ENCODE measurements around the gene PLA1A.
"Not testable (repeated sequence)": the region's sequence is repeated elsewhere in the genome, so short reads cannot be mapped to it uniquely, and the experiment has no call there.

The PLA1A gene

DNA sequence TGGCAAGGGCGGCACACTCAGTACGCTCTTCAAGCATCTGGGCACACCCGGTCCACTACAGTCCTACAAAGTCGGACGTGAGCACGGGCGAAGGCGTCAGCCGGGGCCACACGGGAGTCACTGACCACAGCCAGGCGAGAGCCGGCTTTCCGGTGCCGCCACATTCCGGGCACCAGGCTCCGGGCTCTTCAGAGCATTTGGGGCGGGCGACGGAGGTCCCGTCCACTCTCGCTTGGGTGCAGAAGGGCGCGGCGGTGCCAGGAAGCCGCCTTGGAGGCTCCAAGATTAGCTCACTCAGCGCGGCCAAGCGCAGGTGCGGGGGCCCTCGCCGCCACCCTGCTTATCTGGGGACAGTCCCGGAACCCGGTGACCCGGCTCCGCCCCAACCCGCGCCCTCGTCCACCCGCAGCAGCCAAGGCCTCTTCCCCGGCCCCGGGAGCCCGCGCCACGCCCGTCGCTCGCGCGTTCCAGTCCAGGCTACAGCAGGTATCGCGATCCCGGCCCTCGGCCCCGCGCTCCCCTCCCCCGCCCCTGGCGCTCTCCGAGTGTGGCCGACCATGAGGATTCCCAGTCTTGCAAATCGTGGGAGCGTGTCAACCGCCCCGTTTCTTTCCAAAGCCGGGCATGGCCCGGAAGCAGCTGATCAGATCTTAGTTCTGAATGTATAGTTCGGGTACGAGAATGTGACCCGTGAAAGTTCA lies 18.2 kb upstream of the PLA1A start, which contains the start of gene ADPRH:
Gene ADPRH, plus strand, starts transcription at position 127 of the 701 bp plus-strand sequence. CDS start 2,678 bp downstream, outside the sequence.
- DNase-seq (ENCODE audit: low read depth), result peak; percentile 33

GRCh38 chr3:119580067-119580760 lies 17.5 kb upstream of the PLA1A start:
- DNase-seq (ENCODE audit: low read depth), result no peak

DNA sequence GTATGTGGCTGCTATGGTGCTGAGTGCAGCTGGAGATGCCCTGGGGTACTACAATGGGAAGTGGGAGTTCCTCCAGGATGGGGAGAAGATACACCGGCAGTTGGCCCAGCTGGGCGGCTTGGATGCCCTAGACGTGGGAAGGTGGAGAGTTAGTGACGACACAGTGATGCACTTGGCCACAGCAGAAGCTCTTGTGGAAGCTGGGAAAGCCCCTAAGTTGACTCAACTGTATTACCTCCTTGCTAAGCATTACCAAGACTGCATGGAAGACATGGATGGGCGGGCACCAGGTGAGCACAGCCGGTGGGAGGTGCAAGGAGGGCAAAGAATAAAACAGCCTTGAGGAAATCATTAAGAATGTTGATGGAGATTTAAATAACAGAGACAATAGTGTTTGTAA lies 15.5 kb upstream of the PLA1A start:
- DNase-seq (ENCODE audit: low read depth), result no peak

DNA sequence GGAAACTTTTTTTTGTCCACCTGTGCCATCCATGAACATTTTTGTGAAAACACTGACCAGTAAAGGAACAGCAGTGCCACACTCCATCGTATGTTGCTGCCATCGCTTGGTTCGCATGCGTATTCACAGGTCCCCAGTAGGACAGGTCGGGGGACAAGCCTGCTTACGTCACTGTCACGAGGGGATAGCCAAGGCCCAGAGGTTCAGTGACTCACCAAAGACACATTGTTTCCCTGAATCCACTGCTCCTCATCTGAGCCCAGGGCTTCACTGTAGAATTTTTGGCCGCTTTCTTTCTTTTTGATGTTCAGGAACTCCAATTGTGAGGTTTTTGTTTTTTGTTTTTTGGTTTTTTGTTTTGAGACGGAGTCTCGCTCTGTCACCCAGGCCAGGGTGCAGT lies 12.5 kb upstream of the PLA1A start:
- DNase-seq (ENCODE audit: low read depth), result no peak

DNA sequence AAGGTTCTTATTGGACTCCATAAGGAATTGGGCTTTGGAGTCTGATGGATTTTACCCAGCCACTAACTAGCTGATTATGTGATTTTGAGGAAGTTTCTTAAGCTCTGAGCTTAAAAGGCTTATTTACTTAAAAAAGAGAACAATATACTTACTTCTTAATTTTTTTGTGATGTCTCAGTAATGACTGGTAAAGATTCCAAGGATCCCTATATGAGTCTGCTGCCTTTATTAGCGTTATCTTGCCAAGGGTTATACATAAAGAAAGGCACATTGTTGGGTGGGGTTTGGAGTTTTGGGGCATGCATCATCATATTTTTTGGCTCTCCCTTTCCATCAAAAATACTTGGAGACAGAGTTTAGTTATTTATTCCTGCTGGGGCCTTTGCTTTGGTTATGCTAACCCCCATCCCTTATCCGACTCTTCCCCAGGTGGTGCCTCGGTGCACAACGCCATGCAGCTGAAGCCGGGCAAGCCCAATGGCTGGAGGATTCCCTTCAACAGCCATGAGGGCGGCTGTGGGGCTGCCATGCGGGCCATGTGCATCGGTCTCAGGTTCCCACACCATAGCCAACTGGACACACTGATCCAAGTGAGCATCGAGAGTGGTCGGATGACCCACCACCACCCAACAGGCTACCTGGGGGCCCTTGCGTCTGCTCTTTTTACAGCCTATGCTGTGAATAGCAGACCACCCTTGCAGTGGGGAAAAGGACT lies 11.7 kb upstream of the PLA1A start:
- DNase-seq (ENCODE audit: low read depth), result no peak

DNA sequence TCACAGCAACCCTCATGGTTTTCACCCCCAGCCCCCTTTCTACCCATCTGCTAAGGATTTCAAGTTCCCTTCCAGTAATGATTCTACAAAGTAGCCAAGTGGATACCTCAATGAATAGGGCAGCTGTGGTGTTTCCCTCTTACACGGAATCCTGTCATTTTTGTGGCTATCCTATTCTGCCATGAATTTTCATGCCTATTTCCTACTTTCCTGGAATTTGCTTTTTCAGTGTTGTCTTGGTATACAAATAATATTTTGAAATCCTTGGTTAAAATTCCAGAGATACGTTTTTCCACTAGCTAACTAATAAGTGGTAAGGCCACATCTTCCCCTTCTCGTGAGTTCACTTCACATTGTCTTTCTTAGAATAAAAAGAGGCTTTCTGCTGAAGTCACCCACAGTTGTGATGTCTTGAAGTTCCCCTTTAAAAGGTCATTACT lies 10.9 kb upstream of the PLA1A start:
- no peak for DNase-seq (ENCODE audit: low read depth)

DNA sequence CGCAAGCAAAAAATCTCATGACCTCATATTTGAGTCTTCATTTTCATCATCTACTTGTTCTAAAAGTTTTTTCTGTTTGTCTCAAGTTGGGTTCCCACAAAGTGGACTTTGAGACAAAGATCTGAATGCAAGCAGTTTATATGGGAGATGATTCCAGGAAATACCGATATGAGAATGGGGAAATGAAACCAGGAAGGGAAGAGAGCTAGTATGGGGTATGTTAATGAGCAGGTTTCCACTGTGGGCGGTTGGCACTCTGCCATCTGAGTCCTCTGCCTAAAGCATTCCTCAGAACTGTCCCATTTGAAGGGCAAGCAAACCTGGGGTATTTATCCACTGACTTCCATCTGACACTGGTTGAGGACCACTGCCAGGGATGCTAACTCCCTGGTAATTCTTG lies 9.6 kb upstream of the PLA1A start:
- DNase-seq (ENCODE audit: low read depth), result no peak

DNA sequence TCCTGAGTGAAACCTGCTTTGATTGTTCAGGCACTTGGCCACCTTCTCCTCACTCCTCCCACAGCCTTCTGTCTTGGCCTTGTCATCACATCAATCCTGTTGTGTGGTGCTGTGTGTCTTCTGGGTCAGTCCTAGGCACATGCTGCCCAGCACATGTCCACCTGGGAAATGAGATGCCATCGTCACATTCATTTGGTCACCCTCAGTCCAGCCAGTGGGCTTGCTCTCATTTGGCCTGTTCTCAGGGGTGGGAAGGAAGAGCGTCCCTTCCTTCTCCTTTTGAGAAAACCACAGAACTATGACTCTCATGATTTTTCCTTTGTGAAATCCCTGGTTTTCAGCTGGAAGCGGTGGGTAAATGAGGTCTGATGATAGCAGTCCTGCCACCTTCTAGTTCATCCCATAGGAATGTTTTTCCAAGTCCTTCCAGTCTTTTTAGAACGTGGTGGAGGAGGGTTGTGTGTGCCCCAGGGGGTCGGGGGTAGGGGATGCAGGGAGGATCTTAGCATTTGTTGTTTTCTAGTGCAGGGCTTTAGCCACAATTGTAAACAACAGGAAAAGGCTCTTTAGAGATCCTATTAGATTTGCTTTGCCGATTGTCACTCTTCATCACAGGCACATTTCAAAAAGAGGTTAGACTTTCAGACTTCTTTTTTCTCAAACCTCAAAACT lies 8.4 kb upstream of the PLA1A start:
- no peak for DNase-seq (ENCODE audit: low read depth)

DNA sequence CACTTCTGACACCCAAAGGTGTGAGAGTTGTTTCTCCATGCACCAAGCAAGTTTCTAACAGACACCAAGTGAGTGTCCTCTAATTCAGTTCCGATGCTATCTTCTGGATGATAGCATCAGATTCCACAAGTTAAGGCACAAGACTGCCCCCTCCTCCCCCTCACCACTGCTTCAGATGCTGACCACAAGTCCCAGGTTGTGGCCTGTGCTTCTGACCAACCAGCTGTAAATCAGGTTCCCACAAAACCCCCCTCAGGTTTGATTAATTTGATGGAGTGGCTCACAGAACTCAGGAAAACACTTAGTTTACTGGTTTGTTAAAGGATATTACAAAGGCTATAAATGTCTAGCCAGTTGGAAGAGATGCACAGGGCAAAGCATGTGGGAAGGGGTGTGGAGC lies 7.0 kb upstream of the PLA1A start:
- DNase-seq (ENCODE audit: low read depth), result no peak

DNA sequence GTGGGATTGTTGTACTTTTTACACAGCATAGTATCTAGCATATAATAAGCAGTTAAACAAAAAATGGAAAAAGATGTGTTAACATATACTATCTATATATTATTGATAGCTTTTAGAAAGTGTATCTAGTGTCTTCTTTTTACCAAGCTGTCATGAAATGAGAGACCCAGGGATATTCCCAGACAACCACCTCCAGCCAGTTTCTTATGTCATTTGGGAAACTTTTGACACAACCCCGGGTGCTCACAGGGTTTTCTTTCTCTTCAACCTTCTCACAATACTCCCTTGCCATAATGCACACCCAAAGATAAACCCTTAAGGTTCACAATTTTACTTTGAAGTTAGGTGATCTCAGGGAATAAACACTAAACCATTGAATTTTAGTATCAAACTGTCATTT lies 4.8 kb upstream of the PLA1A start:
- no peak for DNase-seq (ENCODE audit: low read depth)

DNA sequence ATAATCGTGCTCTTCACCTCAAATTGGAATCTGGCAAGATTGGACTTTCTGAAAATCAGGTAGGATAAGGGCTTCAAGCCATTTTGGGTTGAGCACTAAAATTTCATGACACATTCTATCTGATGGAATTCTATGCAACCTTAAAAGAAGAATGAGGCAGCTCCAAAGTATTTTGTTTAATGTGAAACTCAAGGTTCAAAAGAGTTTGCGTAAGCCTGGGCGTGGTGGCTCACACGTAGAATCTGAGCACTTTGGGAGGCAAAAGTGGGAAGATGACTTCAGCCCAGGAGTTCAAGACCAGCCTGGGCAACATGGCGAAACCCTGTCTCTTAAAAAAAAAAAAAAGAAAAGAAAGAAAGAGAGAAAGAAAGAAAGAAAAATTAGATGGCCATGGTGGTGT lies 3.6 kb upstream of the PLA1A start:
- no peak for DNase-seq (ENCODE audit: low read depth)

- DNase-seq (ENCODE audit: low read depth), result not testable (repeated sequence)
Observed at GRCh38 chr3:119594929-119595328, 2.8 kb upstream of the PLA1A start.

- no peak for DNase-seq (ENCODE audit: low read depth)
Observed at GRCh38 chr3:119595639-119596334, 1.9 kb upstream of the PLA1A start.

DNA sequence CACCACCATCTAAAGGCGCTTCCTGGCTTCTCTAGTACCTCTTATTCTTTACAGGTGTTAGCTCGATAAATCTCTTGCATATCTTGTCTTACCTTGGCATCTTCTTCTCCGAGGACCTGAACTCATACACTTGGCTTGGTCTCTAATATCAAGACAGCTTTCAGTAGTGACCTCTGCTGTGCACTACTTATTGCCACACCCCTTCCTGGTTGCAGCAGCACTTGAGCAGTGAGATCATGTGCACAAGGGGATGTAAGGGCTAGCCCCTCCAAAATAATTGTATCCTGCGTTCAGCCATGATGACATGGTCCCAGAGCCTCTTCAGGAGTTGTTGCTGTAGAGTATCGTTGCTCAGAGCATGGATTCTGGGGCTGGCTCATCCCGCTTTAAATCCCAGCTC lies 1.3 kb upstream of the PLA1A start:
- no peak for DNase-seq (ENCODE audit: low read depth)

DNA sequence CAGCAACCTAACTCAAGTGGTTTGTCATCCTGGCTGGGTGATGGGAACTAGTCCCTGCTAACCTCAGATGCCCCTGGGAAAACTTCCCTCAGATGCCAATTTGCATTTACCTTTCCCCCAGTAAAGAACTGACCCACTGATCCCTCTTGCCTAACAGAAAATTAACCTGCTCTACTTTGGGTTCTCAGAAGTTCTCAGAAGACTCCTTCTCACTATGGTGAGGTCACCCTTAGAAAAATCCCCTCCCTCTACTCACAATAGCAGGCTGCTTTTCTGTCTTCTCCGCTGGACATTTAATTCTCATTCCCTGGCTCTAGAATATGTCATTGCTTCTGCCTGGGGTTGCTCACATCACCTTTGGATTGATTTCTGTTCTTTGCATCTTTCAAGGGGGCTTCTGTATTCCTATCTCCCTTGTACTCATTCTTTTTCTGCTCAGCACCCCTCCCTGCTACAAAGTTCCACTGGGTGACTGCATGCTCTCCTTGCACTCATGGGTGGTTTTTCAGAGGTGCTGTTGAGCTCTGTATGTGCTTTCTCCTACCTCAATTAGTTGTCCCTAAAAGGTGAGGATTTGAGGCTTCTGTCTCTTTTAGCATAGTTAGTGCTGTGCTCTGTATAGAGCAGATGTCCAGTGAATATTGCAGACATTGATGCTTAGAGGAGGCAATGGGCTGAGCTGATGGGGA lies 869 bp downstream of the PLA1A start:
- DNase-seq (ENCODE audit: low read depth), result no peak

DNA sequence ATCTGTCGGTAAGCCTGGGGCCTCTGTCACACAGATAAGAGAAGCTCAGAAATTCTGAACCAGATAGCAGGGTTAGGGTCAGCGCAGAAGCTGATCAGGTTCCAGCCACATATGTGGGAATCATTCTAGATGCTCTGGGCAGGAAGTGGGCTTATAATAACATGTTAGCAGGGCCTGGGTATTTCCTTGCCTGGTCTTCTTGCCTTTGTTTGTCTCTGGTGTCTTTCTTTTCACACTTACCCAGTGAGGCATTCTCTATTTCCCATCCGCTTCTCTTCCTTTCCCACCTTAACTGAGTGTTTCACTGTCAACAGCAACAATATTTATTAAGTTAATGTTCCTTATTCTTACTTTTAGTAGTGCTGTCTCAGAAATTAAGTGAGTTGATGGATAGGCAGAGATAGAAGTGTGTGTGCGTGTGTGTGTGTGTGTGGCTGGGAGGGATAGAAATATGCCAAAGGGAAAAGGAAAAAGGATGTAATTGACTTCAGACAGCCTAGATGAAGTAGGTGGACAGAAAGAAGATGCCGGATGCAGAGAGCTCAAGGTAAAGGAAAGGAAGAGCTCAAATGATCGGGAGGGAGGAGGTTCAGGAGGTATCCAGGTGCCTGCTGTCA lies 2.0 kb downstream of the PLA1A start:
- no peak for DNase-seq (ENCODE audit: low read depth)

DNA sequence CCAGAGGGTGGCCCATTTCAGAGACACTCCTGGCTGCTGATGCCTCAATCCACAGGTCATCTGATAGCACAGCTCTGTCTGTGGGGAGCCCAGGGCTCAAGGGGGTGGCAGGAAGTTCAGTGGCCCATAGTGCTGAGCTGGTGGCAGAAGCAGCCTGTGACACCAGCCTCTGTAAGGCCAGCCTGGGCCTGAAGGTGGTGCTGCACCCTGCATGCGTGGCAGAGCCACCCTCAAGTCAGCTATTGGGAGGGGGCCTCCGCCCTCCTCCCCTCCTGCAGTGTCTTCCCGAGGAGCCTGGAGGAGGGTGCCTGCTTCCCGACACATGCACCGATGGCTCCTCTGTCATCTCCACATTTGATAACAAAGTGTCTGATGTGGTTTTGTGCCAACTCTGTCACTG lies 3.0 kb downstream of the PLA1A start:
- no peak for DNase-seq (ENCODE audit: low read depth)

DNA sequence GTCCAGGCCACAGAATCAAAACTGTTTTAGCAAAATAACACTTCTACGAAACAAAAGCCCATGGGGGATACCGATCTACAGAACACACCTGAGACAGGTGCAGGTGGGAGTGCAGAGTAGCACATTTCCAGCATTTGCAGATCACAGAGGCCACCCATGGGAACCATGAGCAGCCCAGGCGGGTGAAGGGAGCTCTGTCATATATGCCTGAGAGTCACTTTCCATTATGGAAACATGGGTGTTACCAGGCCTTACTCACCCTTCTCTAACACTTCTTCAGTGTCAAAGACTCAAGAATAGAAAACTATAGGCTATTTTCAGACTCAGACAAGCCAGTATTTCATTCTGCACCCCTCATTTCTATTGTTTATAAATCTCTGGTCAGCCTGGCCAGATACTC lies 3.5 kb downstream of the PLA1A start:
- no peak for DNase-seq (ENCODE audit: low read depth)

DNA sequence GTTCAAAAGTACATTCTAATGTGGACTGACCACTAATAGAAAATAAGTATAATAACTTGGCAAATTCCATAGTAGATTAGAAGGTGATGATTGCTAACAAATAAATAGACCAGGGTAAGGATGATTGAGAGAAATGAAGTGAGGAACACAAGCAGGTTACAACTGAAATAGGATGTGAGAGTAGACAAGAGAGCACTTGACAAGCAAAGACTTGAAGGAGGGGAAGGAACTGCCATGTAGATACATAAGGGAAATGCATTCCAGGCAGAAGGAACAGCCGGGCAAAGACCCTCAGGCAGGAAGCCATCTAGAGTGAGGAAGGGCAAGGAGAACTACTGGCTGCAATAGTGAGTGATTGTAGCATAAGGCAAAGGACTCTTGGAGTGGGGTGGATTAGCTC lies 5.0 kb downstream of the PLA1A start:
- DNase-seq (ENCODE audit: low read depth), result no peak

- DNase-seq (ENCODE audit: low read depth), result no peak
Observed at GRCh38 chr3:119604878-119605277, 7.2 kb downstream of the PLA1A start.
